NCI-H82 (cell line): ENCODE measurements around the gene INTS11.

ENCODE experiments used
- DNase-seq: peaks from one replicate; lab custom pipeline; 2025; lab: John Stamatoyannopoulos, UW

The INTS11 gene

GRCh38 chr1:1357871-1358432 lies 33.5 kb upstream of the INTS11 start:
- DNase-seq, result peak; percentile 67

DNA sequence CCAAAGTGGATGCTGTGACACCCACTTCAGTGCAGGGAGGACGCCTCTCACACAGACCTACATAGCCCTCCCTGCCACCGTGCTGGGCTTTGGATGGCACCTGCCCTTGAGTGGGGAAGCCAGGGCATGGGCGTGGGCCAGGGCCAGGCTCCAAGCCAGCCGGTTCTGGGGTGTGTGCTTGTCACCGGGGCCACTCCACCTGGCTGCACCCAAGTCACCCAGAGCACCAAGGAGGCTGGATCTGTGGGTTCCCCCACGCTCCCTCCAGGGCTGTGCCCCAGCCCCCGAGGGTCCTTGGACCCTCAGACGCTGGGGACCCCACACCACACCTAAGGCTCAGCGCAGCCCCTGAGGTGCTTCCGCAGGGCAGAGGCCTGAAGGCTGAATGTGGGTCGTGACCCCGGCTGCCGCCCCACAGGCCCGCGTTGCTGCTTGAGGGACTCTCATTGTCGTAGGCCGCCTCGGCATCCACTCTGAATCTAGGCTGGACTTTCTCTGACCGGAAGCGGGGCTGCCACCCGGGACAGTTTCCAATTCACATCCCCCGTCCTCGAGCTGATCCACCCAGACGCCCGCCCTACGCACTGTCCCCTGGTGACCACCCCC lies 32.4 kb upstream of the INTS11 start:
- no peak for DNase-seq

GRCh38 chr1:1356166-1356795 lies 31.8 kb upstream of the INTS11 start:
- peak; percentile 47 for DNase-seq

DNA sequence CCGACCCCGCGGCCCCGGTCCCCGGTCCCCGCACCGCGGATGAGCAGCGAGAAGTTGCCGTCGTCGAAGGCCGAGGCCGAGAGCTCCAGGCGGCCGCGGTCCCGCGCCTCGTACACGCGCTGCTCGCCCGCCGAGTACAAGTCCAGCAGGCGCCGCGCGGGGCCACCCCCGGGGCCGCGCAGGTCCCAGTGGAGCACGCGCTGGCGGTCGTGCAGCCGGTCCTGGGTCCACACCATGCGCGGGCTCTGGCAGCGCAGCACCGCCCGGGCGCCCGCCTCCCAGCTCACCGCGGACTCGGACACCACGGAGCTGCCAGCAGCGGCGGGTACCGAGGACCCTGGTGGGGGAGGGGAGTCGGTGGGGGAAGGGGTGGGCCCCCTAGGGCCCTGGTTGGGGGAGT lies 31.0 kb upstream of the INTS11 start:
- no peak for DNase-seq

DNA sequence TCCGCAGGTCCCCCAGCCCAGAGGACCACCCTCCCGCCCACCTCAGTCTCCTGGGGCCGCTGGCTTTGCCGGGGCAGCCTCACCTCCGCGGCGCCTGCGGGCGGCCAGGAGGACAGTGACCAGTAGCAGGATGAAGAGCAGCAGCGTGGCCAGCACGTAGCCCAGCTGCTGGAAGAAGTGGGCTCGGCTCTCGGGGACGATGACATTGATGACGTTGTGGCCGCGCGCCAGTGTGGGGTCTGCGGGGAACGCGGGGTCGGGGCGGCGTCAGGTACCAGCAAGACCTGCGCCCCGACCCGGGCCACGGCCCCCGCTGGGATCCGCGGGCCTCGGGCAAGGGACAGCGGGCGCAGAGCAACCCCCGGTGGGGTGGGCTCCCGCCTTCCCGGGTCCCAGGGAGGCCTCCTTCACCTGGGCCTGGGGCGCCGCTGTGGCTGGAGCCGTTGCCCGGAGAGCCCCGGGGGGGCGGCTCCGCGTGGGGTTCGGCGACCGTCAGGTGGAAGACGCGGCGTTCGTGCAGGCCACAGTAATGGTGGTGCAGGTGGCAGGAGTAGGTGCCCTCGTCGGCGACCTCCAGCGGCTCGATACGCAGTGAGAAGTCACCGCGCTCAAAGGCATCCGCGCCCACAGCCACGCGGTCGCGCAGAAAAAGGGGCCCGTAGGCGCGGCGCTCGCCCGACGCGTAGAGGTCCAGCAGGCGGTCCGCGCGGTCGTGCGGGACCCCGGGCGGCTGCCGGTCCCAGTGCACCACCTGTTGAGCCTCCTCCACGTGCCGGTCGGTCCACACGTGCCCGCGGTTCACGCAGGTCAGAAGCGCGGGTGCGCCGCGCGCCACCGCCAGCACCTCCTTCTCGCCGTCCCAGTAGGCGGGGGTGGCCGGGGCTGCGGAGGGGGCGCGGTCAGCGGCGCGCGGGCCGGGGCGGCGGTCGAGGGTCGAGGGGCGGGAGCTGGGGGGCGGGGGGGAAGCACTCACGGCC lies 30.1 kb upstream of the INTS11 start:
- no peak for DNase-seq

DNA sequence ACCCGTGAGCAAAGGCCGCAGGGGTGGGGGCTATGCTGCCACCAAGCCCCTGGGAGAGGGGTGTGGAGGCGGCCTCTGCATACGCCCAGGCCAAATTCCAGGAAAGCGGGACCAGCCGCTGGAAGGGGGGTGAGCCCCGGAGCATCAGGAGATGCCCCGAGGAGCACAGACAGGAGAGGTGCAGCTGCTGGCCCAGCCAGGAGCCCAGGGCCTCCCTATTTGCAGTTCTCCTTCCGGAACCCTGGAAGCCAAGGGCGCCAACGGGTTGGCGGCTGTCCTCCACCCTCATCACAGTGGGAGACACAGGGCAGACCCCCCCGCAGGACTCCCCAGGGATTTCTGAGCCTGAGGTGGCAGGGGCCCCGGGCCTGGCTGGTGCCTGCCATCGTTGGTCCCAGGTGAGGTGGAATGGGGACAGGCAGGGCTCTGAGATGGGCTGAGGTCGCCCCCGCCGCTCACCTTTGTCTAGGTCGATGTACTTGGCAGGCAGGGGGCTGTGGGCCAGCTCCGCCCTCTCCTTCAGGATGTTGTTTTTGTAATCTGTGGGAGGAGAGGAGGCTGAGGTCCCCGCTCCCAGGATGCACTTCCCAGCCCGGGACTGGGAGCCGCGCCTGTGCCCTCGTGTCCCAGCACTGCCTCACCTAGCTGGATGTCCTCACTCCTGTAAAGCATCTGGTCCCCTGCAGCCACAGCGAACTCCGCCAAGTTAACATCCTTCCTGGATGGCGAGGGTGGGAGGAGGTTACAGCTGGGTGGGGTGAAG lies 29.1 kb upstream of the INTS11 start:
- peak; percentile 48 for DNase-seq

DNA sequence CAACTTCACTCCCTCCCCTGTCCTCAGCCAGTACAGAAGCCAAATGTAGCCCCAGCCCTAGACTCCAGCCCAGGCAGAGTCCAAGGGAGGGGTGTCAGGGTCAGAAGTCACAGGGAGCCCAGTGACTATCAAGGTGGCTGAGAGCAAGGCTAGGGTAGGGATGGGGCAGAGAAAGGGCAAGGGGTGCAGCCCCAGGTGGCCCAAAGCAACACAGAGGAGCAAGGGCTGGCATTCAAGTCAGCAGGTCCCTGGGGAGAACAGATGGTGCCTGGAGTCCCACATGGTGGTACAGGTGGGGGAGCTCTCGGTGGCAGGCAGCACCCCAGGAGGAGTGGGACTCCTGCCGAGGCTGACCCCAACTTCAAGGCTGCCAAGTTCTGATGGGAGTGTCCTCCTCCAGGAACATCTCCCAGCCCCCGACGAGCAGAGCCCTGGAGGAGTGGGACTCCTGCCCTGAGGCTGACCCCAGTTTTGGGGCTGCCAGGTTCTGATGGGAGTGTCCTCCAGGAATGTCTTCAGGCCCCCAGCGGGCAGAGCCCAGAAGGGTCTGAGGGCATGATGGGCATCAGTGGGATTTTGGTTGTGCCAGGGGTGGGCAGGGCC lies 28.4 kb upstream of the INTS11 start:
- peak; percentile 81 for DNase-seq

DNA sequence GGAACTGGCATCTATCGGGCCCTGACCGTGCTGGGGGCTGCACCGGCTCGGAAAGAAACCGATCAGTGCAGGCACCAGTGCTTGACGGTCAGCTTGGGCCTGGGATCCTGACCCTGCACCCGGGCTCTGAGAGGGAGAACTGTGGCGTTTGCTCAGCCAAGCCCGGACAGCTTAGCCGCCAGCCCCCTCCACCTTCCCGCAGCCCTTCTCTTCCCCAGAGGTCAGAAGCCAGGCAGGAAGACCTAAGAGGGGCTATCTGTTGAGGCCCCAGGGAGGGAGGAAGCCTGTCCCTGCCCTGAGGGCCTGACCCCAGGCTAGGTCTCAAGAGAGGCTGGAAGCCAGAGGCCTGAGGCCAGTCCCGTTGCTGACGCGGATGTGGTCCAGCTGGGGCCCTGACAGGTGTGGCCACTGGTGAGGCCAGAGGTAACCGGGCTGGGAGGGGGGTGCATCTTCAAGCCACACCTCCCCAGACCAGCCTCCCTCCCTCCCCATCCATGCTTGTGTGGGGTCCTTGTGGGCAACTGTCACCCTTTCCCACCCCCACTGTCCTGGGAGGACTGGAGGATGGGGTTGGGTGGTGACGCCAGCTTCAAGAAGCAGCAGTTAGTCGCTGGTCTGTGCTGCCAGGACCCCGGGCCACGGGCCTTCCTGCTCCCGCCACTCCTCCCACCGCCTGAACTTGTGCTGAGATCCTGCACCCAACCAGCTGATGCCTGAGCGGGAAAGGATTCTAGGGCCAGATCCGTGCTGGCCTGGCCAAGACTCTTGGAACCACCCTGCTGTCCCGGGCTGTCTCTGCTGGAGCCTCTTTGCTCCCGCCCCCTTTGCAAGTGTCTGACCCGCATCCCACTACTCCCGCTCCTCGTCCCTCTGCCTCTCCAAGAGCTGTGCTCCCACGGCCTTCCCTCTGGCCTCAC lies 27.3 kb upstream of the INTS11 start:
- DNase-seq, result peak; percentile 56

DNA sequence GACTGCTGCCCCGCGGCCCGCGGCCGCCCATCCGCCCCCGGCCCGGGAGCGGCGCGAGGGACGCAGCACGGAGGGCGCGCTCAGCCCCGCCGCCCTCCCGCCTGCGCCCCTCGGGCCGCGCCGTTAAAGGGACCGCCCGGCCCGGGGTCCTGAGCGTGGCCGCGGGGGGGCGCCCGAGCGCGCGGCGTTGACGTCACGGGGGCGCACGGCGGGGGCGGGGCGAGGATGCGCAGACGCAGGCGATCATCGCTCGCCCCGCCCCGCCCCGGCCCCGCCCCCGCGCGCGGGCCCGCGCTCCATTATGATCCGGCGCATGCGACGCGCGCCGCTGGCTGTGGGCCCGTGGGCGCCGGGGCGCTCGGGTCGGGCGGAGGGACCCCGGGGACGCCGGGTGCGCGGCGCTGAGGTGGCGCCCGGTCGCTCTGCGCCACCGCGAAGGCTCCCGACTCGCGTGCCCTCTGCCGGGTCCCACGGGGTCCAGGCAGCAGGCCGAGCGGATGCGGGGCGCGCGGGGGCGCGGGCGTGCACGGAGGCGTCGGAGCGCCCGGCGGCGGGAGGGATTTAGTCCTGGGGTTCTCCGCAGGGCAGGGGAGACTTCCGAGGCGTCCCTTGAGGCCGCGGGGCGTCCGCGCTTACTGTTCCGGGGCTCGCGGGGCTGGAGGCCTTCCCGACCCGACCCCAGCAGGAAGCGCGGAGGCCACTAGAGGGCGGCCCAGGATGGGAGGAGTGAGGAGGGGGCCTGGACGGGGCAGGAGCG lies 25.0 kb upstream of the INTS11 start, which contains the start of gene DVL1:
Gene DVL1, minus strand, starts transcription at position 163 of the 757 bp plus-strand sequence. CDS start 353 bp downstream, outside the sequence.
- peak; percentile 87 for DNase-seq

- DNase-seq, result peak; percentile 63
Measured at GRCh38 chr1:1348420-1349255, 24.2 kb upstream of the INTS11 start.

DNA sequence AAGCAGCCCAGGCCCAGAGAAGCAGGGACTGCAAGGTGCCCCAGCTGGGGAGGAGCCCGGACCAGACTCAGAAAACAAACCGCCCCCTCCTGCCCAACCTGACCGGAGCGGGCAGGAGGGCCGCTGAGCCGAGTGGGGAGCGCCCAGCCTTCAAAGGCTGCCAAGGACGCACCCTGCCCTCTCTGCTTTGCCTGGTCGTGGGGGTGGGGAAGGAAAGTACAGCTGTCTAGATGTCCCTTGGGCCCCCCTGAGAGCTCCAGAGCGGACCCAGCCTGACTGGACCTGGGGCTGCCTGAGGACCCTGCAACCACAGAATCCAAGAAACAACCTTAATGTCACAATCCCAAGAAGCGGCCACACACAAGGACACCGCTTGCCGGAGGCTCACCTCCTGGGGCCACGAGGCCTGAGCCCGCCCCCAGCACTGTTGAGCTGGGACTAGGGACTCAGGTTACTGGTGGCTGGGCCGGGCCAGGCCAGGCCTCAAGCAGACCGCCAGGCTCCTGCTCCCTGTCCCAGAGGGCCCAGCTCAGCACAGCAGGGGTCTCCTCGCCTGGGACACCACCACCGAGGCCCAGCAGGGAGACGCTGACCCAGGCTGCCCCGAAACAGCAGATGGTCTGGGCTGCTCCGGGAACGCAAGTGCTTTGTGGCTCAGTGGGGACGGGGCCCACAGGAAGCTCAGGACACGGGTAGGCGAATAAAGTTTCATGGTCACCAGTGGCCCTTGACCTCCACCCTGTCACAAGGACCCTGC lies 23.4 kb upstream of the INTS11 start:
- peak; percentile 64 for DNase-seq

- DNase-seq, result no peak
Measured at GRCh38 chr1:1347026-1347595, 22.7 kb upstream of the INTS11 start.

- DNase-seq, result no peak
Measured at GRCh38 chr1:1346501-1346890, 22.0 kb upstream of the INTS11 start.

- no peak for DNase-seq
Measured at GRCh38 chr1:1345860-1346500, 21.5 kb upstream of the INTS11 start.

DNA sequence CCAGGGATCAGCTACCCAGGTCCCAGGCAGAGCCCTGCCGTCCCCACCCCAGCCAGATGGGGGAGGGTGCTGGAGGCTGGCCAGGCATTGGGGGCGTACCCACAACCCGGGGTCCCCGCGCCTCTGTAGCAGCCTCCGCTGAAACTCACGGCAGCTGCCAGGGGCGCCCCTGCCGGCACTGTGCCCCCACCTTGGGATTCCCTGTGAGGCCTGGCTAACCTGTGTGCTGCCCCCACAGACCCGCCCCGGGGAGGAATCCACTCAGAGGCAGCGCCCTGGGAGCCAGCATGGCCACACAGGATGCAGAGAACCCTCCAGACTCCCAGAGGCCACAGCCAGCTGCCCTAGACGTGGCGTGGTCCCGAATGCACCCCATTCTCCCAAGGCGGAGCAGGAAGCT lies 20.9 kb upstream of the INTS11 start:
- DNase-seq, result no peak

DNA sequence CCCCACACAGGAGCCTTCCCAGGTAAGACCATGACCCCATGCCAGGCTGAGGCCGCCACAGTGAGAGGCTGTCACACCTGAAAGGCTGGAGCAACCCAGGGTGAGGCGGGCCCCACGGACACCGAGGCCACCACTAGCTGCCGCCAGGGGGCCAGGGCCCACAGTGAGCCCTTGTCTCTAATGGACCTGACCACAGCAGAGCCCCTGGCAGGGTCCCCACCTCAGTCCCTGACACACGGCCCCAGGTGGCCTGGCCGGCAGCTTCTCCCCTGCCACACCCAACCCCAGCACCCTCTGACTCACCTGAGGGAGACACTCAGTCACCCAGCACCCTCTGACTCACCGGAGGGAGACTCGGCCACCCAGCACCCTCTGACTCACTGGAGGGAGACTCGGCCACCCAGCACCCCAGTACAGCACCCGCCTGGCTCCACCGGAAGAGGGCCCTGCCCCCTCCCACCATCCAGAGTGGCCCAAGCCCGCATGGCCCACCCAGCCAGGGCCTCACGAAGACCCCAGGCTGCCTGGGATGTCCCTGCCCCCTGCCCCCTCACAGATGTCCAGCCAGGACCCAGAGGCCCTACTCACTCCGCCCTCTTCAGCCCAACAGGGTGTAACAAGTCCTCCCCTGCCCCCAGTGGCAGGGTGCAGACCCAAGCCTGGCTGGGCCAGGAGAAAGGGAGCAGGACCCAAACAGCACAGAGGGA lies 20.3 kb upstream of the INTS11 start:
- DNase-seq, result peak; percentile 72
